H1 (cell line): ENCODE results near the gene DSTYK. TPM values are rescaled to one million over a fixed set of nuclear protein-coding genes. Genes with fewer than 3 reads are reported as not detected.

Source experiments
- CTCF ChIA-PET: fragments of 300-600 bp; sonication (Branson Sonifier 250); formaldehyde crosslinking; loops from one replicate; lab custom pipeline; 2021; ENCODE audit not compliant: partially characterized antibody; lab: Charles Lee
- POLR2A ChIA-PET: fragments of 300-600 bp; sonication (Branson Sonifier 250); formaldehyde crosslinking; loops from one replicate; lab custom pipeline; 2021; ENCODE audit warnings: inconsistent platforms; ENCODE audit not compliant: partially characterized antibody; lab: Charles Lee
- DNase-seq, 2 experiments: peaks; one replicate each; pipeline versions ENCODE4 v3.0.0 to v3.0.0-alpha.2; 2010 to 2022; ENCODE audit warnings: low spot score in 2 of 2, low read depth in 1 of 2, mixed read lengths in 1 of 2
- FAIRE-seq: peaks from 2 replicates; lab custom pipeline; 2011; peaks lifted over from hg19 to GRCh38; lab: Jason Lieb, UNC
- H2AFZ ChIP-seq: 2 replicates; pipeline ENCODE4 v1.8.1; 2012; ENCODE audit warnings: low read length, inconsistent platforms
- H2AK5ac ChIP-seq: 2 replicates; pipeline ENCODE4 v1.6.1; 2013; ENCODE audit warnings: low read depth, low read length
- H2BK120ac ChIP-seq: replicated peaks from 2 replicates; pipeline ENCODE3; 2013; ENCODE audit warnings: low read depth, low read length, inconsistent platforms
- H2BK12ac ChIP-seq: 2 replicates; pipeline ENCODE4 v1.6.1; 2013; ENCODE audit warnings: low read depth, low read length
- H2BK15ac ChIP-seq: 2 replicates; pipeline ENCODE4 v1.6.1; 2013; ENCODE audit warnings: low read length
- H2BK20ac ChIP-seq: 2 replicates; pipeline ENCODE4 v1.6.1; 2013; ENCODE audit warnings: low read length
- H2BK5ac ChIP-seq: 2 replicates; pipeline ENCODE4 v1.6.1; 2013; ENCODE audit warnings: low read depth, low read length
- H3K14ac ChIP-seq: 2 replicates; pipeline ENCODE4 v1.6.1; 2013; ENCODE audit warnings: inconsistent platforms; ENCODE audit not compliant: insufficient read length
- H3K18ac ChIP-seq: 2 replicates; pipeline ENCODE4 v1.6.1; 2013; ENCODE audit warnings: low read length; ENCODE audit errors: extremely low read depth
- H3K23ac ChIP-seq: 2 replicates; pipeline ENCODE4 v1.6.1; 2013; ENCODE audit warnings: inconsistent platforms; ENCODE audit not compliant: insufficient read length
- H3K23me2 ChIP-seq: 2 replicates; pipeline ENCODE4 v1.6.1; 2013; ENCODE audit warnings: low read depth, low read length
- H3K27ac ChIP-seq: 2 replicates; pipeline ENCODE4 v1.6.1; 2011; ENCODE audit warnings: low read depth, low read length, inconsistent platforms
- H3K27me3 ChIP-seq, 4 experiments: replicated peaks in 1 of 4; 1 replicate in 1 of 4; 2 replicates in 3 of 4; pipeline versions ENCODE4 v1.6.1 to v1.8.1; 2011 to 2013; ENCODE audit warnings: low read length in 3 of 4, mild to moderate bottlenecking in 3 of 4, inconsistent platforms in 2 of 4, mixed read lengths in 2 of 4, moderate library complexity in 1 of 4; ENCODE audit not compliant: control insufficient read depth in 3 of 4, insufficient read depth in 3 of 4; ENCODE audit errors: extremely low read depth in 1 of 4
- H3K36me3 ChIP-seq, 4 experiments: 2 replicates each; pipeline versions ENCODE4 v1.6.1 to v1.8.1; 2011 to 2013; ENCODE audit warnings: mild to moderate bottlenecking in 4 of 4, low read length in 3 of 4, moderate library complexity in 2 of 4, control low read depth in 1 of 4, inconsistent platforms in 1 of 4; ENCODE audit not compliant: insufficient read depth in 4 of 4, control insufficient read depth in 2 of 4
- H3K4ac ChIP-seq: replicated peaks from 2 replicates; pipeline ENCODE3; 2013; ENCODE audit warnings: low read length, low read depth, mixed read lengths, inconsistent platforms; ENCODE audit not compliant: insufficient read length
- H3K4me1 ChIP-seq, 4 experiments: replicated peaks in 1 of 4; 1 replicate in 1 of 4; 2 replicates in 3 of 4; pipeline versions ENCODE4 v1.6.1 to v1.8.1; 2011 to 2013; ENCODE audit warnings: low read length in 3 of 4, inconsistent platforms in 2 of 4, mixed read lengths in 1 of 4; ENCODE audit not compliant: insufficient read depth in 4 of 4, control insufficient read depth in 3 of 4
- H3K4me2 ChIP-seq, 2 experiments: 2 replicates each; pipeline versions ENCODE4 v1.6.1 to v1.8.1; 2011 to 2013; ENCODE audit warnings: low read depth in 2 of 2, low read length in 2 of 2, control low read depth in 1 of 2, inconsistent platforms in 1 of 2, mild to moderate bottlenecking in 1 of 2; ENCODE audit not compliant: insufficient read depth in 1 of 2
- H3K4me3 ChIP-seq, 4 experiments: fragments of 200-600, 300-600 bp in 1 of 4; sonication (generic), shearing (Covaris generic), sonication (Bioruptor Twin) in 1 of 4; 2 replicates each; pipeline versions ENCODE4 v1.5.1 to v1.8.1; 2011 to 2016; ENCODE audit warnings: low read length in 4 of 4, low read depth in 3 of 4, control low read depth in 2 of 4, inconsistent platforms in 2 of 4, mild to moderate bottlenecking in 2 of 4, mixed read lengths in 1 of 4, moderate library complexity in 1 of 4; ENCODE audit not compliant: insufficient read depth in 2 of 4; ENCODE audit errors: extremely low read depth in 1 of 4
- H3K56ac ChIP-seq: replicated peaks from 2 replicates; pipeline ENCODE3; 2013; ENCODE audit warnings: low read depth, mild to moderate bottlenecking, mixed read lengths, low read length, inconsistent platforms; ENCODE audit not compliant: insufficient read length
- H3K79me1 ChIP-seq: 2 replicates; pipeline ENCODE4 v1.6.1; 2013; ENCODE audit warnings: low read depth, low read length, control low read depth
- H3K79me2 ChIP-seq, 2 experiments: 2 replicates each; pipeline versions ENCODE4 v1.6.1 to v1.8.1; 2012 to 2013; ENCODE audit warnings: low read length in 2 of 2, mild to moderate bottlenecking in 2 of 2, inconsistent platforms in 1 of 2; ENCODE audit not compliant: insufficient read depth in 2 of 2, control insufficient read depth in 1 of 2
- H3K9ac ChIP-seq, 4 experiments: replicated peaks in 1 of 4; 1 replicate in 1 of 4; 2 replicates in 3 of 4; pipeline versions ENCODE4 v1.6.1 to v1.8.1; 2011 to 2013; ENCODE audit warnings: low read depth in 3 of 4, low read length in 3 of 4, control low read depth in 2 of 4, mild to moderate bottlenecking in 2 of 4, moderate library complexity in 2 of 4, inconsistent platforms in 1 of 4; ENCODE audit errors: extremely low read depth in 1 of 4
- H3K9me3 ChIP-seq, 2 experiments: 2 replicates each; pipeline versions ENCODE4 v1.6.1 to v1.8.1; 2012 to 2013; ENCODE audit warnings: mild to moderate bottlenecking in 2 of 2, moderate library complexity in 2 of 2, control low read depth in 1 of 2, inconsistent platforms in 1 of 2, low read depth in 1 of 2, low read length in 1 of 2, mixed read lengths in 1 of 2; ENCODE audit not compliant: insufficient read depth in 2 of 2
- H4K20me1 ChIP-seq, 2 experiments: replicated peaks in 1 of 2; 2 replicates each; pipeline versions ENCODE3 to v1.8.1; 2011 to 2013; ENCODE audit warnings: inconsistent platforms in 2 of 2, low read length in 2 of 2, mild to moderate bottlenecking in 1 of 2; ENCODE audit not compliant: insufficient read depth in 2 of 2, control insufficient read depth in 1 of 2
- H4K5ac ChIP-seq: 2 replicates; pipeline ENCODE4 v1.6.1; 2013; ENCODE audit warnings: low read length, low read depth, mixed read lengths, inconsistent platforms; ENCODE audit not compliant: insufficient read length
- H4K8ac ChIP-seq: 2 replicates; pipeline ENCODE4 v1.8.0; 2013; ENCODE audit warnings: mild to moderate bottlenecking, moderate library complexity, low read length, inconsistent platforms; ENCODE audit not compliant: insufficient read depth; ENCODE audit errors: extremely low read depth
- H4K91ac ChIP-seq: replicated peaks from 2 replicates; pipeline ENCODE3; 2013; ENCODE audit warnings: low read length, mixed read lengths, inconsistent platforms; ENCODE audit not compliant: insufficient read length
- EP300 ChIP-seq, 2 experiments: IDR thresholded peaks; 1 replicate in 1 of 2; 2 replicates in 1 of 2; pipeline ENCODE4 v1.6.1; 2011 to 2012; ENCODE audit warnings: low read depth in 2 of 2, low read length in 2 of 2, mild to moderate bottlenecking in 2 of 2, borderline replicate concordance in 1 of 2, inconsistent platforms in 1 of 2, moderate library complexity in 1 of 2
- MAFK ChIP-seq: IDR thresholded peaks from 2 replicates; pipeline ENCODE4 v1.6.1; 2012; ENCODE audit warnings: low read depth, mild to moderate bottlenecking, improper control_type of control experiment, low read length
- RAD21 ChIP-seq, 2 experiments: IDR thresholded peaks in 1 of 2; conservative IDR thresholded peaks in 1 of 2; 2 replicates each; pipeline ENCODE4 v1.6.1; 2011; ENCODE audit warnings: low read depth in 2 of 2, low read length in 2 of 2, improper control_type of control experiment in 1 of 2, inconsistent platforms in 1 of 2, mild to moderate bottlenecking in 1 of 2, moderate library complexity in 1 of 2
- SIN3A ChIP-seq, 2 experiments: IDR thresholded peaks in 1 of 2; conservative IDR thresholded peaks in 1 of 2; 2 replicates each; pipeline ENCODE4 v1.6.1; 2011 to 2012; ENCODE audit warnings: low read length in 2 of 2, improper control_type of control experiment in 1 of 2, low read depth in 1 of 2, mild to moderate bottlenecking in 1 of 2
- WGBS, 2 experiments: shearing (Covaris generic) in 1 of 2; methylation state at CpG; one replicate each; pipeline versions ENCODE4 v1.1.6 to v1.1.7; 2013 to 2015; ENCODE audit warnings: low lambda C conversion rate in 2 of 2, mixed read lengths in 2 of 2, inconsistent platforms in 1 of 2, low coverage in 1 of 2, missing lambda C conversion rate in 1 of 2; ENCODE audit not compliant: insufficient replicate concordance in 2 of 2, insufficient coverage in 1 of 2, insufficient read length in 1 of 2; ENCODE audit errors: extremely low coverage in 1 of 2, missing lambda C conversion rate in 1 of 2; 5-methylcytosine and 5-hydroxymethylcytosine counted together
- polyA plus RNA-seq, 7 experiments: library from polyadenylated mRNA; depleted of rRNA in 3 of 7; stranded (reverse) in 5 of 7; unstranded in 2 of 7; fragments of >200 nt in 5 of 7; fragments of 200-250 nt in 2 of 7; gene quantifications; 1 replicate in 5 of 7; 2 replicates in 1 of 7; 4 replicates in 1 of 7; pipeline versions ENCODE4 v1.2.1 to v1.2.3, GENCODE V29; 2011 to 2013; ENCODE audit warnings: missing spikeins in 2 of 7, mixed read lengths in 2 of 7
- total RNA-seq: library from RNA; stranded (reverse); fragmentation: NEBNext Ultra II Directional; extraction: Animal tissue kit (Norgen Biotek cat#: 25700); gene quantifications from 2 replicates; pipeline ENCODE4 v1.2.1, GENCODE V29; 2021
- TF ChIP-seq, protein P1 (sequence below): IDR thresholded peaks from 2 replicates; pipeline ENCODE4 v1.6.1; 2012; ENCODE audit warnings: inconsistent platforms
- TF ChIP-seq, protein P2 (sequence below), 3 experiments: IDR thresholded peaks; 1 replicate in 2 of 3; 2 replicates in 1 of 3; pipeline versions ENCODE4 v1.5.1 to v1.6.1; 2011; ENCODE audit warnings: low read length in 3 of 3, mild to moderate bottlenecking in 3 of 3, inconsistent platforms in 2 of 3, low read depth in 1 of 3, moderate library complexity in 1 of 3; ENCODE audit not compliant: insufficient read depth in 1 of 3; ENCODE audit errors: control extremely low read depth in 1 of 3

The DSTYK gene
- total and polyA plus RNA-seq, 2 of the 8 experiments (the other 6 are each of a cell fraction or from before 2014, with no cell fraction given): 2.7 to 8.5 TPM

DNA sequence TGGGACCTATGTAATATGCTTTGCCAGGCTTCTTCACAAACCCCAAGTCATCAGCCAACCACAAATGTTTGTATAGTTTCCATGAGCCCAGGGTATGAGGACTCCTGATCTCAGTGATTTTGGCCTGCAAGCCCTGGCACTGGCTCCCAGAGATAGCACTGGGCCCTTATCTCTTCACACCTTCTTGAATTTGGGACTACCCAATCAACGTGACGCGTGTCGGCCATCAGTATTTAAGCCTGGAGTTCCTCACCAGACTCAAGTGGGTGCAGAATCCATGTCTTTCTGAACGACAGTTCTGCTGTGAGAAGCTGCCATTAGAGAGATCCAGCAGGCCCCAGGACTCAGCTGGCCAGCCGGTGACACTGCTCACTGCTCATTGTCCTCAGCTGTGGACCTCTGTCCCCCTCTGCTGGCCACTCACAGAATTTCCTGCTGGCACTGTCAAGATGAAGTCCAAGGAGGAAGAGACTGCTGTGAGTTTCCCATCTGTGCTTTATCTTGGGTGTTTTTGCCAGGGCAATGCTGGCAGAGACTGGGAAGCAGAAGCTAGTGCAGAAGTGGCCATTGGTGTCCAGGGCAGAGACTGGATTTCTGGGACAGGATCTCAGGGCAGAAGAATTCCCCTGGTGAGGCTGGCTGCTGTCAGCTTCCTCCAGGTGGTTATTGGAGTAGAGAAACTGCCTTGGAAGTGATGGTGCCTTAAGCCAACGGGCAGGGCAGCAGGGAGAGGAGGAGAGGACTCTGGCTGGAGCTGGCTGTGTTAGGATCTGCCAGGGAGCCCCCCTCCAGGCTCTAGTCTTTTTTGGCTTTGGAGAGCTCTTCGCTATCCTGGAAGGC lies 44.7 kb upstream of the DSTYK start:
- Histone ChIP-seq H3K23ac (no peak overlapping the region), H3K4me2 (no peak overlapping the region), H3K4me3 (no peak overlapping the region), H3K79me2 (no peaks in the 10 kb centered on the region), H4K20me1 (no peaks in the 10 kb centered on the region), H4K91ac (no peak overlapping the region), H3K18ac (no peak overlapping the region), H2AK5ac (no peak overlapping the region), H3K4ac (no peak overlapping the region), H2BK15ac (peak overlapping the region; percentile 29; the same call in 1 of the 2 replicates), H2BK5ac (no peak overlapping the region; the same call in 1 of the 2 replicates), H4K5ac (no peak overlapping the region), H2BK120ac (no peak overlapping the region), H3K23me2 (no peaks in the 10 kb centered on the region), H4K8ac (no peak overlapping the region), H3K4me1 (peaks cover 3 to 7% (median 4%) of the 10 kb centered on the region in 4 experiments; a peak in 4 of 7 replicates), H2BK20ac (no peak overlapping the region; the same call in 1 of the 2 replicates), H3K79me1 (no peaks in the 10 kb centered on the region), H2BK12ac (no peak overlapping the region), H3K36me3 (no peaks in the 10 kb centered on the region), H3K56ac (no peak overlapping the region), H3K9me3 (no peaks in the 10 kb centered on the region), H3K14ac (no peak overlapping the region), H3K27ac (no peak overlapping the region), H2AFZ (no peak overlapping the region), H3K9ac (no peak overlapping the region), H3K27me3 (no peaks in the 10 kb centered on the region)
- WGBS, 2 experiments: 63% methylated on average over 8 of the region's 8 CpGs; no CpG with 5 or more reads in 1 of the 2 experiments
- DNase-seq: peak; percentile 61 to 95
- ChIA-PET POLR2A (interaction anchor here (0.7 to 1.4 kb wide), 8 partner anchors 11 to 133 kb away, joined by 3 to 5 read pairs (median 3); partner anchors contain the start of gene TMCC2), CTCF (interaction anchor here (0.6 to 42.6 kb wide), 63 partner anchors 4 to 1384 kb away, joined by 3 to 2424 read pairs (median 6); partner anchors contain the start of genes KLHDC8A, NUAK2, RBBP5 and TMCC2)
- FAIRE-seq: peak; percentile 86
- TF ChIP-seq RAD21 (IDR thresholded peaks at IDR 0.05 in 1 of 2, conservative IDR thresholded peaks at IDR 0.05 in 1 of 2; ENCODE audit: low read depth in 2 of 2, low read length in 2 of 2) (peak; percentile 100), EP300 (IDR thresholded peaks at IDR 0.05; ENCODE audit: borderline replicate concordance in 1 of 2, low read depth in 2 of 2, low read length in 2 of 2) (no peak), MAFK (no peak), SIN3A (conservative IDR thresholded peaks at IDR 0.05 in 1 of 2, IDR thresholded peaks at IDR 0.05 in 1 of 2; ENCODE audit: low read depth in 1 of 2, low read length in 2 of 2) (peak; percentile 80 to 92; a peak in 2 of 4 replicates)
- TF ChIP-seq, protein P1, sequence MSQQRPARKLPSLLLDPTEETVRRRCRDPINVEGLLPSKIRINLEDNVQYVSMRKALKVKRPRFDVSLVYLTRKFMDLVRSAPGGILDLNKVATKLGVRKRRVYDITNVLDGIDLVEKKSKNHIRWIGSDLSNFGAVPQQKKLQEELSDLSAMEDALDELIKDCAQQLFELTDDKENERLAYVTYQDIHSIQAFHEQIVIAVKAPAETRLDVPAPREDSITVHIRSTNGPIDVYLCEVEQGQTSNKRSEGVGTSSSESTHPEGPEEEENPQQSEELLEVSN: no peak
- TF ChIP-seq, protein P2, sequence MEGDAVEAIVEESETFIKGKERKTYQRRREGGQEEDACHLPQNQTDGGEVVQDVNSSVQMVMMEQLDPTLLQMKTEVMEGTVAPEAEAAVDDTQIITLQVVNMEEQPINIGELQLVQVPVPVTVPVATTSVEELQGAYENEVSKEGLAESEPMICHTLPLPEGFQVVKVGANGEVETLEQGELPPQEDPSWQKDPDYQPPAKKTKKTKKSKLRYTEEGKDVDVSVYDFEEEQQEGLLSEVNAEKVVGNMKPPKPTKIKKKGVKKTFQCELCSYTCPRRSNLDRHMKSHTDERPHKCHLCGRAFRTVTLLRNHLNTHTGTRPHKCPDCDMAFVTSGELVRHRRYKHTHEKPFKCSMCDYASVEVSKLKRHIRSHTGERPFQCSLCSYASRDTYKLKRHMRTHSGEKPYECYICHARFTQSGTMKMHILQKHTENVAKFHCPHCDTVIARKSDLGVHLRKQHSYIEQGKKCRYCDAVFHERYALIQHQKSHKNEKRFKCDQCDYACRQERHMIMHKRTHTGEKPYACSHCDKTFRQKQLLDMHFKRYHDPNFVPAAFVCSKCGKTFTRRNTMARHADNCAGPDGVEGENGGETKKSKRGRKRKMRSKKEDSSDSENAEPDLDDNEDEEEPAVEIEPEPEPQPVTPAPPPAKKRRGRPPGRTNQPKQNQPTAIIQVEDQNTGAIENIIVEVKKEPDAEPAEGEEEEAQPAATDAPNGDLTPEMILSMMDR (IDR thresholded peaks at IDR 0.05; ENCODE audit: control extremely low read depth in 1 of 3, insufficient read depth in 1 of 3, low read depth in 1 of 3, low read length in 3 of 3): peak; percentile 93 to 98 (median 98)
